Activated naive CD8-positive, alpha-beta T cell treated with anti-CD3 and anti-CD28 coated beads, Interleukin-2, amount 50 U/mL, for 16 hours (primary cell): Measurements from ENCODE around the gene HOXA13.

Experiments used
- DNase-seq: peaks from one replicate; pipeline ENCODE4 v3.0.0-alpha.2; 2020; ENCODE audit warnings: low read depth, low spot score

Gene HOXA13

DNA sequence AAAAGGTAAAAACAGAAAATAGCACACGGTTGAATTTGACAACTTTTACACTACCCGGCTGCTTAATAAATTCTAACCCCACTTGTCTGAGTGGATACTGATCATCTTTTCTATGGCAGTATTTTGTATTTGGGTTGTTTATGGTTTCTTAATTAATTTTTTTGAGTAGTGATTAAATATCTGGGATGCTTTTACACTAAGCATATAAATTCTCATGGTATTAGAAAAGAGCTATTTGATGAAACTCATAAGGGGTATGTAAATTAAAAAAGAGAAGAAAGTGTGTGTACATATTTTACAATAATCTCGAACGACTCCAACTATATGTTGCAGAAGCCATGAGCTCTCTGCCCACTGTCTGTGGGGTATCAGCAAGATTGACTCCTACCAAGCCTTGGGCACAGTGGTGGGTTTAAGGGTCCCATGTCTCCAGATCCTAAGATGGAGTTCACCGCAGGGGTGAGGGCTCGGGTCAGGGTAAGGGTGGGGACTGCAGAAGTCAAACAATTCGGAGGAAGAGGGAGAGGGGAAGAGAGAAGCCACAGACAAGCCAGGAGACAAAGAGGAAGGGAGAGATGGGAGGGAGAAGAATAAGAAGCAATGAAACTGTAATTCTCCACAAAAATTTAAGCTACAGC lies 7.6 kb upstream of the HOXA13 start:
- no peak for DNase-seq

DNA sequence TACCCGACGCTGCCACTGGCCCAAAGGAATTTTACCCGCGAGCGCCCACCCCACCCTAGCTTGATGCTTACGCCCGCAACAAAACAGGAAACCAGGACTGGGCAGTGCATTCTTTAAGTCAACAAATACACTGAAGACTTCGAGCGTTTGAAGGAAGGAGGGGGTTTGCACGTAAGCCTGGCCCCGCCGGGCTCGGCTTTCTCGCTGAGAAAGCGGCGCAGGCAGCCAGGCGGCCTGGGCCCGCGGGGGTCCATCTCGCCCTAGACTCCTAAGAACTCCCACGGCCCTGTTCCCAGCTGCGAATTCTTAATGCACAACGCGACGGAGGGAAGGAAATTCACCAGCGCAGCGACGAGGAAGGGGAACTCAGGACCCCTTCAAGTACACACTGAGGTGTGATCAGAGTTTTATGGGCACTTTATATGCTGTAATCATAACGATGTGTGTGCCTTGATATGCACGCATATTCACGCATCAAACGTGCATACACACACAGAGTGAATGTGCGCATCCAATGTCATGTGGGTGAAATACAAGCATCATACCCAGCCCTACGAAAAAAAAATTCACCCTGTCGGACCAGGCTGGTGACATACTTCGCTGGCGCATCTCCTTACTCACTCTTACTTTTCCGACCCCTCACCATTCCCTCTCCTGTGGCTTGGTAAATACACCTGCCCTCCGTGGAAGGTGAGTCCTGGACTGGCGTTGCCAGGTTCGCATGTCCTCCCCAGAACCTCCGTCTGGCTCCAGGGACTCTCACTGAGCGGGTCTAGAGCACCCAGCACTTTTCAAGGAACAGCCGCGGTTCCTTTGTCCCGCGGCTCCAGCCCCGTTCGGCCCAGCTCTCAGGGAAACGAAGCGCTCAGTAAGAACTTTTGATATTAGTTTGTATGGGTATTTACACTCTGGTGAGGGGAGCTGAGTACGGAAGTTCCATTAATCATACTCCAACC lies 5.7 kb upstream of the HOXA13 start:
- DNase-seq, result no peak

DNA sequence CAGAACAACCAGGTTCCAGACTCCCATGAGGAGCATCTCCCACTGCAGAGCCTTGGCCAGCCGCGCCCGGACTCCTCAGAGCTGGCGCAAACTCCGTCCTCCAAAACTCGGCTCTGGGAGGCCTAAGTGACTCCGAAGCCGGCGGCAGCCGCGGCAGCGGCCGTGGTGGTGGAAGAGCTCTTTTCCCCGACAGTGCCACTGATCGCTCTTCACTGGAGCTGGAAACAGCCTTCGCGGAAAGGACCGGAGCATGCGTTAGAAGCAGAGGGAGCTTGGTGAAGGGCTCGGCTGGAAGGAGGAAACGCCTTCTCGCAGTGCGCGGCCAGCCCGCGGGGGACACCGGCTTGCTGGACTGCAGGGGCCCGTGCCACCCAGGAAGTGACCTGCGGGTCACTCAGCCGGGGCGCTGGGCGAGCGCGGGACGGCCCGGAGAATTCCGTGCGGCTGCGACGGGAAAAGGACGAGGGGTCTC lies 5.0 kb upstream of the HOXA13 start:
- DNase-seq, result no peak

DNA sequence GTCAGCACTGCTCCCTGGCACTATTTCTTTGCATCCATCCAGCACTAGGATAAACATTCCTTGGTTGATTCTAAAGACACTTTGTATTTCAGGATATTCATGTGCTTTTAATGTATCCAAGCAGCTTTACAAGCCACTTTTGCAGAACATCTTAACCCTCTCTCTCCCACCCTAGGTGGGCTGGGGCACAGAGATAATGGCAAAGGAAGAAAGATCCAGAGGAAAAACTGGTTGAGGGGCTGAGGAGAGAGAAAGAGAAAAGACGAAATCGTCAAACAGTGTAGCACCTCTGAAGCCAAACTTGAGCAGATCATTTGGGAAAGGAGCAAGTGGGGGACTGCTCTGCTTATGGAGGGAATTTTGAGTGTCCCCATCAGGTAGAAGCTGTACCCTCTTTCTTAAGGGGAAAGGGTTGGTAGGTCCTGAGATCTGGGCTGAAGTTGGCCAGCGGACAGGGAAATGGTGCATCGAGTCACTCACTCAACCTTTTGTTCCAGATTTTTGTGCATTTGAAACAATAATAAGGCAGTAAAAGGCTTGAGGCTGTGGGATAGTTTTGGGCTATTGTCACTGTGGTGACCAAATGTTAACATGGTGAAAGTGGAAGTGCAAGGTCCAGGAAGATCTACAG lies 4.2 kb upstream of the HOXA13 start:
- DNase-seq, result no peak

DNA sequence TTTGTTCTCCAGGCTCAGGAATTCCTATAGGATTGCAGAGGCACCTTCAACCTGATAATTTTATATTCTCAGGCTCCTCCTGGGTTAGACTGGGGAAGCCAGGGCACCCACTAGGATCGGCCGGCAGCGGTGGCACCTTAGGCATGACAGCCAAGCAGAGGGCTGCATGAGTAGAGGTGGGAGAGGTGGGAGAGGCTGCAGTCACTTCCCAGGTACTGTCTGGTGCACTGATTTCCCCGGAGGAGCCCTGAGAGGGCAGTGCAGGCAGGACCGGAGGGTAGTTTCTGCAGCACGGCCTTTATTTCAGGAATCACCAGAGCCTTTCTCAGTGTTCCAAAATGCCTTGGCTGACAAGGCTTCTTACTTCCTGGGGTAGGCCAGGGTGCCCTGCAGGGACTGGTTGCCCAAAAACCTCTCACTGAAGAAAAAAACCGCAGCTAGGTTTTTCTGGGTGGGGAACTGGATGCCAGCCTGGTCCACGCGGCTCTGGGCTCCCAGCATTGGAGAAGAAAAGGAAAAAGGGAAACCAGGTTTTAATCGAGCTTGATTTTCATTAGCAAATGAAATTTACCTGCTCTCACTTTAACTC lies 3.6 kb upstream of the HOXA13 start:
- no peak for DNase-seq

DNA sequence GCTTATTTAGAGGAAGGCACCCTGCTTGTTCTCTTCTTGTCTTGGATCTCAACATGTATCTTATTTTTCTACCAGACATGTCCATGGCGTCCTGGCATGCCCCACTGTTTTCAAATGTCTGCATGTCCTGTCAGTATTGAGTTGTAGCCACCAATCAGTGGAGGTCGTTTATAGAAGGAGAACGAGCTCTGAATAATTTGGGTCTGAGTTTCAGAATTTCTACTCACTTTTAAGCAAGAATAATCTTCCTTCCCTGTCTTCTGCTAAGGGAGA lies 2.9 kb upstream of the HOXA13 start:
- DNase-seq, result no peak

DNA sequence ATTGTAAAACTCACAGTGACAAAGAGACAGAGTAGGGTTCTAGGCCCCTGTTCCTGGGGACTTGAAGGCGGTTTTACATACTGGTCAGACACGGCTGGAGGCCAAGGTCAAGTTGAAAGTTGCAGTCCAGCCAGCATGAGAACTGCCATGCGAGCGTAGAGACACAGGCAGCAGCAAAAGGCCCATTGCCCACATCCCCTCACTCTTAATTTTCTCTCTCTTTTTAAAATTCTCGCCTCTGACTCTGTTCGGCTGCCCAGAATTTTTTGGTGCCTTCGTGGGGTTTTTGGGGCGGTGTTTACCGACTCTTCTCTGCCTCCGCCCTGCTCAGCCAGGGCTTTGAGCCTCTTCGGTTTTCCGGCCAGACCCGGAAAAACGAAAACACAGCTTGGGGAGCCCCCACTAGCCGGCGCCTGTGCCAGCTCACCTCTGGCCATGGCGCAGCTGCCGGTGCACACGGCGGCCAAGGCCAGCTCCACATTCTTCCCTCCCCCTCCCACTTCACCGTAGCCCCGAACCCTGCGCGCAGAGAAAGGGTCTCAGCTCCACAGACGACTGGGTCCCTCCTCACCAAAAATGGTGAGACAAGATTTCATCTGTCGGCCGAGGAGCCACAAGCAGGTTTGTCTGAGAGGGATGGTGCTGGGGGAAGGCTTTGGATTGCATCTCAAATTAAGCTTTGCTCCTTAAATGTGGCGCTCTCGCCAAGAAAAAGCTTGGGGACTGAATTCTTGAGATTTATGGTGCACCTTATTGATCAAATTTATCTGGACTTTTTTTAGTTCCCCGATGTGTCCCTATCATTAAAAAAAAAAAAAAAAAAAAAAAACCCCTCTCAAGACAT lies 2.3 kb upstream of the HOXA13 start:
- DNase-seq, result no peak

DNA sequence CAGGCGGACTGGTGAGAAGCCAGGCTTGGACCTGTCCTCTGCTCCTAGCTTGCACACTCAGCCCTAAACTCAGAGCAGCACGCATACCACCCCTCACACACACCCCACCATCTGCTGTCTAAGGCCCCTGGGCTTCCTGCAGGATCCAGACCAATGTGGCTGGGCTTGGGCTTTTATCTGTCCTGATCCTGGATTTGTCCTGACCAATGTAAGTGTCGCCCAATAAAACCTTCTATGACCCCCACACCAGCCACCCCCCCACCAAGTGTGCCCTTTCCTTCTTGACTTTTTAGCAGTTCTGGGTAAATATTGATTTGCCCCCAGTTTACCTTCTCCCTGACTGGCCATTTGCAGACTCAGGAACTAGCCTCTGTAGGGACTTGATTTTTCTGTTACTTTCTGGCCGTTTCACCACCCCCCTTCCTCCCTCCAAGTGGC lies 1.7 kb upstream of the HOXA13 start:
- DNase-seq, result no peak

DNA sequence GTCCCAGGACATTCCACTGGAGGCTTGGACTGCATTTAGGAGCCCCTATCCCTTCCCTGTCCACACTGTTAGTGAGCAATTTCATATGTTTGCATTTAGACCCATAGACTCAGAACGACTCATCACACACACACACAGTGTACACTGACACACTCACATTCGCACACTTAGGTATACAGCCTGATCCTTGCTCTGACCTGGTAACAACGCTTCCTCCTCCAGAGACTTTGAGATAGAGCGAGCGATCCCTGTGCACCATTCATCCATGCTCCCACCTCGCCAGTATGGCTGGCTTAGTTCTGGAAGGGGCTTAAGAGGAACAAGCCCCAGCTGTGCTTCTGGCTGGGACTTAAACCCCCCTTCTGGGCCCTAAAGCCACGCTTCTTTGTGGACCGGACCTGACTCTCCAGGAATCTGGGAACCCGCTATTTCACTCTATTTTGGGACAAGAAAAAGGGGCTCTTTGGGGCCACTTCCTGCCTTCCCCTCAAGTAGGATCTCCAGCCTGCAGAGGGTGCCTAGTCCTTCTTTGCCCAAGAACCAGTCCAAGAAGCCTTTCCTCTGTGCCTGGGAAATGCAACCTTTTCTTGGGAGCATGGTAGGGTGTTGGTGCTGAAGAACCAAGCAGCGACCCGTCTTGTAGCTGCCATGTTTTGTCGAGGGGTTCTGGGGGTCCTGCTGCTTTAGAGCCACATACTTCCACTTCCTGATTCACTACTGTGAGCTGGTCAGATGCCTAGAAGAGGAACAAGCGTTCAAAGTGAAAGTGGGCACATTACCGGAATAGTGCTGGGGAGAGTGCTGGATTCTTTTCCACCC lies 1.1 kb upstream of the HOXA13 start:
- no peak for DNase-seq

DNA sequence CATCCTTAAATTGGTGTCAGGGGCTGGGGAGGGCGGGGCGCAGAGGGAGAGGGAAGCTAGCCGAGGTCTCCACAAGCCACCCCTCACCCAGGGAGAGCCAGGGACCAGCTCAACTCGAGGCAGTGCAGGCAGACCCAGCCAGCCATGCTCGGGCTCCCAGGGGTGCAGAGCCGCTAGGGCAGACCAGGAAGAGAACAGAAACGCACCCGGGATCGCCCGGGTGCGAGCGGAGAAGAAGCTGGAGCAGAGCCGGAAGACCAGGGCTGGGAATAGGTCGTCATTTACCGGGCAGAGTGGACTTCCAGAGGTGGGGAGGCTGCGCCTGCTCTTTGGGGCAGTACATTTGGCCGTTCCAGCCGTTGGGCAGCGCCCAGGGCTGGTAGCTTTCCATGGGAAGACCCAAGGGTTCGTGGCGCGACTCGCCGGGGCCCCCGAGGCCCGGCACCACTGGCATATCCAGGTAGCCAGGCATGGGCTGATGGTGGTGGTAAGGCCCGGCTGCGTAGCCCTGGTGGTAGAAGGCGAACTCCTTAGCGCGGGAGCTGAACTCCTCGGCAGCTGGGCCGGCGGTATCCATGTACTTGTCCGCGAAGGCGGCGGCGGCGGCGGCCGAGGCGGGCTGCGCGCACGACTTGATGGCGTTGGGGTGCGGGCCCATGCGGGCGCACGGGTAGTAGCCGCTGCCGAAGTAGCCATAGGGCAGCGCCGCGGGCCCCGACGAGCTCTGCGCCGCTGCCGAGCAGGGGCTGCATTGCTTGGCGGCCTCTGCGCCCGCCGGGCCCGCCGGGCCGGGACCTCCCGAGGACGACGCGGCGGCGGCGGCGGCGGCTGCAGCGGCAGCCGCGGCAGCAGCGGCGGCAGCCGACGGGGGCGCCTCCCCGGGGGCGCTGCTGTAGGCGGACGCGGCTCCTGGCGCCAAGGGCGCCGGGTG lies 755 bp downstream of the HOXA13 start:
- no peak for DNase-seq

DNA sequence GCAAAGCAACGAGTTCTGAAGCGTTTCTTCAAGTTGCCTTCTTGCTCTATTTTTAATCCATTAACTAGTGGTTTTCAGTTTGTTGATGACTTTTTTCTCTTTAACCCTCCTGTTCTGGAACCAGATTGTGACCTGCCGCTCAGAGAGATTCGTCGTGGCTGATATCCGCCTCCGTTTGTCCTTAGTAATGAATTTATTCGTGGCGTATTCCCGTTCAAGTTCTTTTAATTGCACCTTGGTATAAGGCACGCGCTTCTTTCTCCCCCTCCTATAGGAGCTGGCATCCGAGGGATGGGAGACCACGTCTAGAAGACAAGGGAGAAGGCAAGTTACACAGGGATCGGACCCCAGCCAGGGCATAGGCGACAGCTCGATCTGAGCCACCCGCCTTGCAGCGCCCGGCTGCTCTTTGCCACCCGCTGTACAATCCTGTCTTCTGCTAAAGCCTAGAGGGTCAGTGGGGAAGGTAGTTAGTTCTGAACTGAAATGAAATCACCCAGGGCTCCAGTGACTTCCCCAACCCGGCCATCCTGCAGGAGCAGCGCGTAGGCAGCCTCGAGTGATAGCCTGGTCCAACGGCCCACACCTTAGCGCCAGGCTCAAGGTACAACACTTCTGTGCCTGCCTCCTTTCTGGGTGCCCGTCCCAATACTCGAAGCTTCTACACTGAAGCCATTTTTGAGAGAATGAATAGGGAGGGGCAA lies 1.6 kb downstream of the HOXA13 start:
- no peak for DNase-seq

DNA sequence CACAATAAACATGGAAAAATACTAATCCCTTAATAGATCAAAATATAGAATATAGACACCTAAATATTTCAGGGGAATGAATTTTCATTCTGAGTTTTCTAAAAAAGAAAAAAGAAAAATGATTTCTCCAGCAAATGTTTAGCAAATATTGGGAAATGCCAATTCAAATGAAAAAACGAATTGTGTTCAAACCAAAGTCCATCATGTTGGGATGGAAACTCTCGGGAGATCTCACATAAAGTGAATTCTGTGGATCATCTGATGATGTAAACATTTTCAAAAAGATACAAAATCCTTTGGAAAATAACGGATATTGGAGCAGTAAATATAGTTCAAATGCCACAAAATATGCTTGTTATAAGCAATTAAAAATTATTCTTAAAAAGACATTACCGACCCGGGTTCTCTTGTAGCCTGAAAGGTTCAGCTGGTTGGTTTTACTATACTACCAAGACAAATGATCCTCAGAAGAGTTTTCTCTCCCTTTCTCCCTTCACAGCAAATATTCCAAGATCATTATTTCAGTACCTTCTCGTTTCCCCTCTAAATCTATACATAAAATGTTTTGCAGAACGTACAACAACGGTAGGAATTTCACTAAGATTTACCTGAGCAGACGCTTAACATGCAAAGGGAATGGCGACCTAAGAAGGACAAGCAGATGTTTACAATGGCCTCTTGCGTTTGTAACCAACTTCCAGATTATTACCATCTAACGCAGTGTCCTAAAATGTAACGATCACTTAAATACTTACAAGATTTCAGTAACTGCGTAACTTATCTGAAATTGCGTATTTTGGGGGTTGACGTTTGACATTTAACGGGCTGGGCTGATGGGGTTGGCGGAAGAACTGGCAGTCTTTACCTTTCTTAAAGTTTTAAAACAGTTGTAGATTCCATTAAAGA lies 2.5 kb downstream of the HOXA13 start:
- DNase-seq, result no peak

DNA sequence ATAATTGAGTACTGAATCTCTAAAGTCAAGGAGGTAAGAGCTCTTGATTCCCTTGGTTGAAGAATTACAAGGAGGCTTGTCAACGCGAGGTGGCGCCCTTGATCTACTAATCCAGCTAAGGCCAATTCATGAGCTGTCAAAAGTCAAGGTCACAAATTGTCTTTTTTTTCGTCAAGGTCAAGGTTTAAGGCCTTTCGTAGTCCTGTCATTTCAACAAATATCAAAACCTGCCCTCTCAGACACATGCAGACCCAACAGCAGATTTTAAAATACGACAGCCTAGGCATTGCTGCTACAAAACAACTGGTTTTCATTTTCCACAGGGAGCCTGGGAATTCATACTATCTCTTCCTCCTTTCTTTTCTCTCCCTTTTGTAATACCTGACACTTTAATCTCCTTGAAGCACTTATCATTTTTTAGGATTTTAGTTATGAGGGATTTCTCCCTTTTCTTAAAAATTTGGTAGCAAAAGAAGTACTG lies 3.6 kb downstream of the HOXA13 start:
- DNase-seq, result peak; percentile 67

DNA sequence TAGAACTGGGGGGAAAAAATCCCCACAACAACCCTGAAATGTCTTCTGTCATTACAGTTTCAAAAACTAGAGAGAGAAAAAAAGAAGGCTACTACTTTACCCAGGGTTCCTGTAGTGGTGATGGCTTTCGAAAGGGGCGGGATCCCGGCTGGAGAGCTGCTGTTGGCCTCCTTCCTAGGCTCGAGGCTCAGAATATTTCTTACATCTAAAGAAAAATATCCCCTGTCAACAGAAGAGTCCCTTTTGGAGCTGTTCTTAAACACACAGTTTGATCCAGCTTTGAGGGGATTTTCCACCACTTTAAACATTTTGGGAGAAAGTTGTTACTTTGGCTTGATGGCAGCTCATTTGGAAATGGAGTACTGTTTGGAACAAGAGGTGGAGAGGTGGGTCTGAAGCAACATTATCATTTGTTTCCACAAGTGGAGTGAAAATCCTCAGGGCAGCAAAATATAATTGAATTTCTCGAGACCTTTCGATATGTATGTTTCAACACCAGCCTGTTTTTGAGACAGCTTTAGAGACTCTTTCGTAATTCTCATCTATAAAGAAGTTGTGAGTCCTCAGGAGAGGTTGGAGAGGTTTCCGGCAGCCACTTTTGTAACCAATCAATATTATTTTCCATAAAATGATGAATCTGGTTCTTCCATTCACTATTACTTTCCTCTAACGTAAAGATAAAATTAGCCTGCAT lies 5.1 kb downstream of the HOXA13 start:
- DNase-seq, result no peak

DNA sequence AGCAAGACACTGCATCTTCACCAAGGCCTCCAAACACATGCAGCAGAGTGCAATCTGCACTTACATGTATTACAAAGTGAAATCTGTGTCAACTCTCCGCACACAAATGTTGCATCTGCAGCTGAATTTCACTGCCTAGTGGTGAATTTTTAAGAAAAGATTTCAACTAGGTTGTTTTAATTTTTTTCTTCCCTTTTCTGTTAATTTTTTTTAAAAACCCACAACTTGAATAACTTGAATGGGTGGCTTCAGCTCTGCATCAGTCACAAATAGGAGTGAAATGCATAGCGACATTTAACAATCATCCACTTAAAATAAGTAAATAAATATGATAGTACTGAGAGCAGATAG lies 5.9 kb downstream of the HOXA13 start:
- no peak for DNase-seq

DNA sequence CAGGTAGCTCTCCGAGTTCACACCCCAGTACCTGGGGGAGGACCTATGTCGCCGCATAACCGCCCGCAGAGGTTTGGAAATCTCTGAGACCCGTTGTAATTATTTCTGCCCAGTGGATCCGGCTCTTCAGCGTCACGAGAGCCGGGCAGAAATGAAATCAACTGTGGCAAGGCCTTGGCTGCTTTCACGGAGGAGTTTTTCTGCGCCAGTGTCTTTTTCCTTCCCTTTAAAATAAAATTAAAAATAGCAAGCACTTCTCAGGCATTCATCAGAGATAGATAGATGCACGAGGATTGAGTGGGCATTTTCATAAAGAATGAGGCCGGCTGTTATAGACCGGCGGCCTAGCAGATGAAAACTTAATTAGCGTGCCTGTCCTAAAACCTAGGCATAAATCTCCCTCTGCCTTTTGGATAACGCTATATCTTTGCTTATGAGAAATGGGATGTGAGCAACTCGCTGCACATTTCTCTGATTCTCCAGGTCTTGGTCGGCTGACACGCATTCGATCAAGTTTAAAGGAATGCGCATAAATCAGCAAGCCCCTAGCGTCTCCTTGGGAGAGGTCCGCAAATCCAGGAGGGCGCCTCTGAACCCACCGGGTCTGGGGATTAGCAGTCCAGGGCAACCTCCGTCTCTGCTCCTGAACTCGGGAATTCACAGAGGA lies 6.4 kb downstream of the HOXA13 start:
- DNase-seq, result no peak
